MG63 (cell line): ENCODE results near the gene C7orf57. TPM values are rescaled to one million over a fixed set of nuclear protein-coding genes. Genes with fewer than 3 reads are reported as not detected.
A peak's percentile ranks its signal among the peaks of the same experiment; 100 is the strongest.
"Not testable (repeated sequence)": the region's sequence is repeated elsewhere in the genome, so short reads cannot be mapped to it uniquely, and the experiment has no call there.

Experiments
- DNase-seq: peaks from one replicate; pipeline ENCODE4 v3.0.0-alpha.2; 2020
- H3K27me3 ChIP-seq: fragments of 250-450 bp; sonication (Bioruptor Pico); 2 replicates; pipeline ENCODE4 v1.5.1; 2020; ENCODE audit warnings: mild to moderate bottlenecking, moderate library complexity
- H3K36me3 ChIP-seq: fragments of 250-450 bp; sonication (Bioruptor Pico); 2 replicates; pipeline ENCODE4 v1.5.1; 2020; ENCODE audit warnings: mild to moderate bottlenecking, moderate library complexity
- H3K4me3 ChIP-seq: fragments of 250-450 bp; sonication (Bioruptor Pico); 2 replicates; pipeline ENCODE4 v1.5.1; 2020; ENCODE audit warnings: mild to moderate bottlenecking, moderate library complexity
- H3K9me3 ChIP-seq: fragments of 250-450 bp; sonication (Bioruptor Pico); 2 replicates; pipeline ENCODE4 v1.5.1; 2020; ENCODE audit warnings: mild to moderate bottlenecking, moderate library complexity
- total RNA-seq: library from RNA; depleted of rRNA; stranded (reverse); fragments of >200 nt; shearing (Covaris generic); gene quantifications from 2 replicates; pipeline ENCODE4 v1.2.3, GENCODE V29; 2014; ENCODE audit warnings: low replicate concordance

Gene C7orf57
- total RNA-seq, 1 experiment from 2014 or later: 0.23 TPM

DNA sequence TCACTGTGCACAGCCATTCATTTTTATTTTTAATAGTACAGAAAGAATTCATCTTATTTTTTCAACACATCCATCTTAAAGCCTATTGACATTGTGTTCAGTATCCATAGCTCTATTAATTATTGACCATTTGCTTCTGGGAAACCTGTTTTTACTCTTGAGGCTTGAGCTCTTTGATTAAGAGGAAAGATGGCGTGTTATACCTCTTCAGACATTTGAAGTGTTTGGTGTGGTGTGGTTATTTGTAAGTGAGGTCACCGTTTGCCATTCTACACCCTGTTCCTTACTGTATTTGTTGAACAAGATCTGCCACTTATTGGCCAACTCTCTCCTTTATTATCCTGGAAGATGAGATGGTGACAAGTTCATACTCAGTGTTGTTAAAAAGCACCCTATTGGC lies 18.4 kb downstream of the C7orf57 start:
- Histone ChIP-seq H3K4me3 (no peak overlapping the region), H3K9me3 (0 out of 2 replicates have a peak, but pooled peaks cover 4% of the 10 kb centered on the region), H3K36me3 (no peaks in the 10 kb centered on the region), H3K27me3 (no peaks in the 10 kb centered on the region)
- DNase-seq: no peak

DNA sequence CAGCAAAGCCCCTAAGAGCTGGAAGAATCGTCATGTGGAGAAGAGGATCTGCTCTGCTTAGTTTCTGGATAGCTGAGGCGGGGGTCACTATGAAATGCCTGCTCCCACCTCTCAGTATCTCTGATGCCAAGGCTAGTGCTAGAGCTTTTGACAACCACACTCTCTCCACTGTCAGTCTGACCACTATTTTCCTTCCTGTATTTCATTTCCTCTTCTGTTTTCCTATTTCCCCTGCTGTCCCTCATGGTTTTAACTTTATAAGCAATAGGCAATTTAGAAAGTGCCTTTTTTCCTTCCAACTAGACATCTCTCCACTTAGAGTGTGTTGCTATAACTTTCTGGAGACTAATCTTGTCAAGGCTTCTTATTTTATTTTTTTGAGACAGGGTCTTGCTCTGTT lies 23.6 kb downstream of the C7orf57 start:
- H3K9me3 ChIP-seq: peaks cover 9% of the 10 kb centered on the region; the same call in 1 of the 2 replicates
- H3K36me3 ChIP-seq: no peaks in the 10 kb centered on the region
- no peak overlapping the region for H3K4me3 ChIP-seq
- no peak for DNase-seq
- H3K27me3 ChIP-seq: no peaks in the 10 kb centered on the region; the same call in 1 of the 2 replicates

DNA sequence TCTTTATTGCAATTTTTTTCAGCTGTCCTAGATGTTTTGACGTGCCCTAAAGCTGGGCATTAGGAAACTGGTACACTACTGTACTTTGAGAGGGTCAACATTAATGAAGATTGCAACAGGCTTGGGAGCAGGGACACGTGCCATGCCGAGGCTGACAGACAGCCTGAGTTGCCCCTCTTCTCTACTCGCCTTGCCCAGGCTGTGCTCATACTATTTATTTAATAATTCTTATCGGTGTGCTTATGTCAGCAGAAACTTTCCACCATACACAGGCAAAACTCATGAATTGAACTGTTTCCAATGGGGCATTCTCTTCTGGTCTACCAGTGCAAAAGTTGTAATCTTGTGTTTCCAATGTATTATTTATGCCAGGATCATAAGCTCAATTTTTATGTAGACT lies 24.4 kb downstream of the C7orf57 start:
- Histone ChIP-seq H3K9me3 (peaks cover 9% of the 10 kb centered on the region; the same call in 1 of the 2 replicates), H3K27me3 (no peaks in the 10 kb centered on the region; the same call in 1 of the 2 replicates), H3K4me3 (no peak overlapping the region), H3K36me3 (no peaks in the 10 kb centered on the region)
- DNase-seq: no peak

DNA sequence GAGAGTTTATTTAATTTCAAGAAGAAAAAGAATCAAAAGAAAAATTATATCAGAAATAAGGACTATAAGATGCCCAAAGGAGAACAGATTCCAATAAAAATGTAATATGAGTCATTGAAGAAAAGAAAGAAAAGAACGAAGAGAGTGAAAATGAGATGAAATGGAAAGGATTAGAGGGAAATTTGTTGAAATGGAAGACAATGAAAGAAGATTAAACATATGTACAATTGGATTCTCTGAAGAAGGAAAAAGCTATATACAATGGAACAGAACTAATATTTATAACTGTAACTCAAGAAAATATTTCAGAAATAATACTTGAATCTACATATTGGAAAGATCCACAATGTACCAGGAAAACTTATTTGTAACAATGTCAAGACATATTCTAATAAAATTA lies 28.6 kb downstream of the C7orf57 start:
- DNase-seq: no peak
- H3K36me3 ChIP-seq: no peaks in the 10 kb centered on the region
- H3K9me3 ChIP-seq: peaks cover 5% of the 10 kb centered on the region; the same call in 1 of the 2 replicates
- H3K27me3 ChIP-seq: no peaks in the 10 kb centered on the region; the same call in 1 of the 2 replicates
- H3K4me3 ChIP-seq: no peak overlapping the region

DNA sequence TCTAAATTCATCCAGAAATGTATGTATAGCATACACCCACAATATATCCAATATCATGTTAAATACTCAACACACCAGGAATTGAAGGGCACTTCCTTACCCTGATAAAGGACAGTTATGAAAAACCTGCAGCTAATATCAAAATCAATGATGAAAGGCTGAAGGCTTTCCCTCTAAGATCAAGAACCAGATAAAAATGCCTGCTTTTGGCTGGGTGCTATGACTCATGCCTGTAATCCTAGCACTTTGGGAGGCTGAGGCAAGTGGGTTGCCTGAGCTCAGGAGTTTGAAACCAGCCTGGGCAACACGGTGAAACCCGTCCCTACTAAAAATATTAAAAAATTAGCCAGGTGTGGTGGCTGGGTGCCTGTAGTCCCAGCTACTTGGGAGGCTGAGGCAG lies 32.1 kb downstream of the C7orf57 start:
- H3K4me3 ChIP-seq: no peak overlapping the region
- DNase-seq: no peak

DNA sequence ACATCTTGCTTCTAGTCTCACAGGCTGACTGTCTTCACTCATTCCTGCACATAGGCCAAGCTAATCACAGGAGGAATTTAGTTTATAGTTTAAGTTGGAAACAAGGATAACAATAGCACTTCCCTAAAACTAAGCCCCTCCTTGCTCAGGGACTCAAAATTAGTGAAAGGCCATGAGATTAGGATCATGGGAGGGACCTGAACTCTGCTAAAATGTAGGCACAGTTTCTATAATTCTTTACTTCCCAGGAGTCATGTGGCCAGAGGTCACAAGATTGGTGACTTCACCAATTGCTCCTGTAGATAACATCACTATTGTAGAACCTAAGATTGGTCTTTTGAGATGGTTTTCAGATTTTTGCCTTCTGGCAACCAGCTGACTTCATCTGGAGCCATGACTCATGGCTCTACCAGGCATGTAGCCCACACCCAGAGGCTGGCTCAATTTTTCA lies 38.9 kb downstream of the C7orf57 start:
- Histone ChIP-seq H3K36me3 (no peaks in the 10 kb centered on the region), H3K9me3 (no peaks in the 10 kb centered on the region; the same call in none of the 2 replicates), H3K27me3 (no peaks in the 10 kb centered on the region), H3K4me3 (no peak overlapping the region)
- DNase-seq: no peak

More for the DNA sequence above, 32.1 kb downstream of the C7orf57 start:
- Histone ChIP-seq H3K36me3 (no peaks in the 10 kb centered on the region), H3K9me3 (peaks cover 5% of the 10 kb centered on the region), H3K27me3 (no peaks in the 10 kb centered on the region; the same call in 1 of the 2 replicates)

DNA sequence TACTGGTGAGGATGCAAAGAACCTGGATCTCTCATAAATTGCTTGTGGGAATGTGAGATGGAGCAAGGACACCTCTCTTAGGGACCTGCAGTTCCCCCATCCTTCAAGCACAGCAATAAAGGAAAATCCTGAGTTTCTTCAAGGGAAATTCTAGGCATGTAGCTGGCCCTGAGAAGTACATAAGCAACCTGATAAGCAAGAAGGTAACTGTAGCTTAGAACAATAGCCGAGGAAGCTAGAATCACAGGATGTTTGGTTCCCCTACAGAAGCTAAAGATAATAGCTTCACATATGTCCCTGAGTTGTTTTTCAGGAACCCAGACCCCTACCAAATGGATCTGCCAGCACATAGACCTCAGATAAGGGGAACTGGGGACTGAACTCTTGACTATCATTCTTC lies 42.1 kb downstream of the C7orf57 start:
- no peaks in the 10 kb centered on the region for H3K36me3 ChIP-seq
- H3K27me3 ChIP-seq: no peaks in the 10 kb centered on the region

DNA sequence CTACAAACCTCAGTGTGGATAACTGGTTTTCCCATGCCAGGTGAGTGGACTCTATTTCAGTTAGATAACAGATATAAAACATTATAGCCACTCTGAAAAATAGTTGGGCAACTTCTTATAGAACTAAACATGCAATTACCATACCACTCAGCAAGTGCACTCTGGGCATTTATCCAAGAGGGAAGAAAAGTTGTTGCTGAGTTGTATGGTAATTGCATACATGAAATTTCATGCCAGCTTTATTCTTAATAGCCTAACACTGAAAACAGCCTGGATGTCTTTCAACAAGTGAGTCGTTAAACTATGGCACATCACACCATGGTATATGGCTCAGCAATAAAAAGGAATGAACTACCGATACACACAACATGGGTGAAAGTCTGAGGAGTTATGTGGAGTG lies 43.1 kb downstream of the C7orf57 start:
- no peaks in the 10 kb centered on the region for H3K36me3 ChIP-seq
- H3K27me3 ChIP-seq: no peaks in the 10 kb centered on the region
- no peaks in the 10 kb centered on the region; the same call in 1 of the 2 replicates for H3K9me3 ChIP-seq
- no peak overlapping the region for H3K4me3 ChIP-seq
- no peak for DNase-seq

More for the DNA sequence above, 42.1 kb downstream of the C7orf57 start:
- Histone ChIP-seq H3K4me3 (no peak overlapping the region), H3K9me3 (no peaks in the 10 kb centered on the region; the same call in 1 of the 2 replicates)
- no peak for DNase-seq

DNA sequence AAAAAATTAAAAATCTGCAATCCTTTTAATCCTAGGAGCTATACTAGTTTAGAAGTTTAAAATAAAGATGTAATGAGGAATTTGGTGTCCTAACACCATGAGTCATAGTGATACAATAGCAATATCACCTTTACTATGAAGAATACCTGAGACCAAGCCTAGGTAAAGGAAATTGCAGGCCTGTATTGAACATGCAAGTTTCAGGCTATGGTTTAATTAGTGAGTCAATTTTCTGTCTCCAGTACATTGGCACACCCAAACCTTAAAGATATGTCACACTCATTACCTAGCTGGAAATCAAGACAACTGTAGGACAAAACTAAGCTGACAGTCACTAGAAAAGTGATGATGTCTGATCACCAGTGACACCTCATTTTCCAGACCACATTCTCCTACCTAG lies 47.0 kb downstream of the C7orf57 start:
- H3K27me3 ChIP-seq, H3K4me3 ChIP-seq, H3K36me3 ChIP-seq, H3K9me3 ChIP-seq, DNase-seq: not testable (repeated sequence)

DNA sequence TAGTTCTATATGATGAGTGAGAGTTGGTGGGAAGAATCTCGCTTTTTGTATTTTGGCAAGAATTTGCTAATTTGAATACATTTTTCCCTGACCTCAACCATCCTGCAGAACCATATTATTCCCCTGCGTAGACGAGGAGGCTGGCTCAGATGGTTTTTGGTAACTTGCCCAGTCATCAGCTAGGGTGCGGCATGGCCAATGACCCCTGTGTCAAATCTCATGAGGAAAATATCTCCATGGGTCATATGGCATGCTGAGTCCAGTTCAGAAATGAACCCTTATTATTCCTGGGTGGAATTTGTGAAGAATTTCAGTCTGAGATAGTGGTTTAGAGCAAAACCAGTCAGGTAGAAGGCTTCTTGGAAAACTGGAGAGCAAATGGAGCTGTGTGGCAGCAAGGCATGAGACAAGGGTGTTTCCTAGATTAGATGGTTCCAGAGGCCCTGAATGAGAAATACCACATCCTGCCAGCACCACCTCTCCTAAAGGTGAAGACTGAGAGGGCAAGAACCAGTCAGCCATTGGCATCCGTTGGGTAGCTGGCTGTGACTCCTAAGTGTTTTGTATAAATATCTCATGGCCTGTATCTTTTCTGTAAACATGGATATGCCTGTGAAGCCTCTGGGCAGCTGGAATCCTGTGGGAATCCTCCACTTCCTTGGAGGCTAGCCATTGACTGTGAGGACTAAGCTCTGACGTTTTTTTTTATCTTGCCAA lies 47.9 kb downstream of the C7orf57 start:
- Histone ChIP-seq H3K4me3 (no peak overlapping the region), H3K27me3 (no peaks in the 10 kb centered on the region), H3K36me3 (no peaks in the 10 kb centered on the region), H3K9me3 (no peaks in the 10 kb centered on the region; the same call in 1 of the 2 replicates)
- DNase-seq: peak; percentile 89

DNA sequence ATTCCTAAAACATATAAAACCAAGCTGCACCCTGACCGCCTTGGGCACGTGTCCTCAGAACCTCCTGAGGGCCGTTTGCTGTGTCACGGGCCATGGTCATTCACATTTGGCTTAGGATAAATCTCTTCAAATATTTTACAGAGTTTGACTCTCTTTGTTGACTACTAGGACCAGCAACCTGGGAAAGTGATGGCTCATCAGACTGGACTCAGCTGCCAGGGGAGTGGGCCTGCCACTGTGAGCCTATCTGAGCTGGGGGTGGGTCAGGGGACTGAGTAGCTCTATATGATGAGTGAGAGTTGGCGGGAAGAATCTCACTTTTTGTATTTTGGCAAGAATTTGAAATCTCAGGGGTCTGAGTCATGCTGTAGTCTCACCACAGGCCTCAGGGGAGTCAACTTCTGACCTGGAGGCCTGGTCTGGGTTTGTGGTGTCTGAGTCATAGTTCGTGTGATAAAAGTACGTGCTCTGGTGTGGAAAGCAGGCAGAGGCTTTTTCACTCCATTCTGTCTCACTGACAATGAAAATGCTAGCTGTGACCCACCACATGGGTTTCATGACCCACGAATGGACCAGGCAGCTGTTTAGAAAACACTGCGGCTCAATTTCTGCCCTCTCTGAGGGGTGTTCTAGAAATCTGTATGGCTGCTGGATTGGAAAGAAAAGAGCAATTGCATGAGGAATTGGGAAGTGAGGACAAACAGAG lies 49.5 kb downstream of the C7orf57 start:
- Histone ChIP-seq H3K4me3 (no peak overlapping the region), H3K36me3 (no peaks in the 10 kb centered on the region), H3K9me3 (no peaks in the 10 kb centered on the region), H3K27me3 (no peaks in the 10 kb centered on the region)
- peak; percentile 96 for DNase-seq

DNA sequence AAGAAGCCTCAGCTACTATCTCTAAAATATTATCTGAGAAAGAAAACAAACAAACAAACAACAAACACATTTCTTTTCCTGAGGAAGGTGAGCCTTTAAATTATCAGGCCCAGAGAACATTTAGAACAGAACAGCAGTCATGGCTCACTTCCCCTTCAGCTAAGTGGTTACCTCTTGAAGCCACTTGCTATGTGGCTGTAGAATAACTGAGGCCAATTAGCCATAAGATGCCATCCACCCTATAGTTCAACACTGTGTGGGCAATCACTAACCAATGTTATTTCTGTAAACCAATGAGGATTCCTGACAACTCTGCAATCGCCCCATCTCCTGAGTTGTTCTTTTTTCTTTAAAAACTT lies 50.1 kb downstream of the C7orf57 start:
- Histone ChIP-seq H3K9me3 (no peaks in the 10 kb centered on the region), H3K4me3 (no peak overlapping the region), H3K27me3 (no peaks in the 10 kb centered on the region), H3K36me3 (no peaks in the 10 kb centered on the region)
- no peak for DNase-seq

DNA sequence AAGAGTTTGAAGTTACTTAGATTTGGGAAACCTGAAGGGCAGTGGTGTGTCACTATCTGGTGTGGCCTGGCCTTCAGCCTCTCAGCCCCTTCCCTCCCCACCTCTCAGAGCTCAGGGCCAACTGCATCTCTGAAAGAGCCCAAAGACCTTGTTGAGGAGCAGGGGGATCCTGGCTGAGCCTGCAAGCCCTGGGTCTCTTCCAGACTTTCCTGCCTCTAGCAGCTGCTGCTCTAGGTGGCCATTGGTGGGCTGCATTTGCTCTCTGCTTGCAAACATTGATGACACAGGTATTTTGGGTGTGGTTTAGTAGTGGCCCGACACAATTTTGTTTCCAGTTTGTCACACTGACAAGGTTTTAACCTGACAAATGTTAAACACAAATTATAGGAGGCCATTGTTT lies 50.6 kb downstream of the C7orf57 start:
- no peak for DNase-seq
- H3K36me3 ChIP-seq: no peaks in the 10 kb centered on the region
- no peaks in the 10 kb centered on the region for H3K27me3 ChIP-seq
- H3K4me3 ChIP-seq: no peak overlapping the region
- H3K9me3 ChIP-seq: no peaks in the 10 kb centered on the region

DNA sequence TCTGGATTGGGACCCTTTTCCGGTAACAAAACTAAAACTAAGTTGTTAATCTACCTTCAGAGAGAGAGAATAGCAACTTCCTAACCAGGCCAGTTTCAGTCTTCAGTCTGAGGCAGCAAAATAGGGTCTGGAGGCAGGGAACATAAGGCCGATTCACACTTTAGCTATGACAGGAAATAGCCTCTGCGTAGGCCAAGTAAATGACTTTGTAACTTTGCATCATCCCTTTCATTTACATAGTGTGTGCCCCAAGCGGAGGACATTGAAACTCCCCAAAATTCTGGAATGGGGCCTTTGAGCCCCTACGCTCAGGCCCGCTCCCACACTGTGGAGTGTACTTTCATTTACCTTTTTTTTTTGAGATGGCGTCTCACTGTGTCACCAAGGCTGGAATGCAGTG lies 52.0 kb downstream of the C7orf57 start:
- Histone ChIP-seq H3K4me3 (no peak overlapping the region), H3K27me3 (no peaks in the 10 kb centered on the region), H3K36me3 (no peaks in the 10 kb centered on the region), H3K9me3 (no peaks in the 10 kb centered on the region)
- DNase-seq: peak; percentile 18

DNA sequence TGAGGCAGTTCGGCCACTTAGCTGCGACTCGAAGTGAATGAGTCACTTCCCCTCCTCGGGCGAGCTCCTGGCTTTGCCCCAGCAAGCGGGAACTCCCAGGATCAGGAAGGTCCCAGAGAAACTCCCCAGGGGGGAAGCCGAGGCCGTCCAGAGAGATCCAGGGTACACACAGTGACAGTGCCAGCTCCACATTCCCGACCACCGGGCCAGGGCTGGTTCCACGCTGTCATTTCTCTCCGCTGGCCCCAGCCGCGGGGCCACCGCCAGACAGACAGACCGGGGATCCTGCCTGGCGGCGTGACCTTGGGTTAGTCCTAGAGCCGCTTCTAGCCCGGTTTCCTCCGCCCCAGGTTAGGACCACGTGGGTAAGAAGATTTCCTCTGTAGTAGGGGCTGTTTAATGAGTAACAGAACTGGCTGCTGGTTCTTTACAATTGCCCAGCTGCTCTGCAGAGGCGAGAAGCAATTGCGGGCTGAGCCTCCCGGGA lies 53.3 kb downstream of the C7orf57 start:
- Histone ChIP-seq H3K4me3 (peak overlapping the region; percentile 51), H3K36me3 (no peaks in the 10 kb centered on the region), H3K9me3 (no peaks in the 10 kb centered on the region), H3K27me3 (no peaks in the 10 kb centered on the region)
- peak; percentile 89 for DNase-seq

DNA sequence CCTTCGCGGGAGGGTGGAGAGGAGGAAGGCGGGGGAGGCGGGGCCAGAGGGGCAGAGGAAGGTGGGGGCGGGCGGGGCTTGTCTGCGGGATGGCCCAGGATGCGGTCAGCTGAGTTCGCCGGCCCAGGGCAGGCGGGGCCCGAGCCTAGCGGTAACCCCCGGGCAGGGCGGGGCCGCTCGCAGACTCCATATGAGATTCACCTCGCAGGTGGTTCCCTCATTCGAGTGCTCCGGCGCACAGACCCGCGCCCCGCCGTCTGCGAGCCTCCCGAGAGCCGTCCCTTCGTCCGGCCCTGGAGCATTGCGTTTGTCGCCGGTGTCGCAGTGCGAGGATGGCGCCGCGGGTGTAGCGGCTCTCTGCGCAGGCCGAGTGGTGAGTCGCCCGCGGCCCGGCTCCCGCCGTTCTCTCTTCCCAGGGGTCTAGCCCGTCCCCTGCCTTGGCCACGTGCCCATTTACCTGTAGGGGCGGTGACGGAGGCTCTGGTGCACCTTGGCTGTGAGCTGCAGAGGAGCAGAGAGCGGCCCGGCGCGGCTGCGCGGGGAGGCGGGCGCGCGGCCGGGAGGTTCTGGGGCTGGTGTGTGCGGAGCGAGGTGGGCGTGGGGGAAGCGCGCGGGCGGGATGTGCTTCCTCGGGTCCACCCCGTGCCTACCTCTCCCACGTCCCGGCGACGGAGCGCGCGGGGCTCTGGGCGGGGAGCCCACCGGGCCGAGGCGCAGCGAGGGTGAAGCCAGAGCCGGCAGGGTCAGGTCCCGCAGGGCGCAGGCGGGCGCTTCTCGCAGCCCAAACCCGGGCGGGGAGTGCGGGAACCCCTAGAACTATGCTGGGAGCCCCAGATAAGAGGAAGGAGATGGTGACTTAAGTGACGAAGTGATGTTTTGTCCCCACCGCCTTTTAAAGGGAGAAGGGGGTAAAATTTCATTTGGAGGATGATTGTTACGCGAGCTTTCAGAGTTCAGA lies 54.0 kb downstream of the C7orf57 start, which contains the start of gene UPP1:
Gene UPP1 (plus strand): TSS at position 220 of the 958 bp plus-strand sequence. CDS start 5,519 bp downstream, outside the sequence.
- DNase-seq: no peak
- H3K27me3 ChIP-seq: no peaks in the 10 kb centered on the region
- H3K9me3 ChIP-seq: no peaks in the 10 kb centered on the region
- H3K4me3 ChIP-seq: peak within 1 kb of the TSS; percentile 51
- no peaks in the 10 kb centered on the region for H3K36me3 ChIP-seq
